ENCODE results near the gene RNF212.

The RNF212 gene

GRCh38 chr4:1094336-1094690, 19.1 kb downstream of the RNF212 start:
- TF ChIP-seq CTCF (IDR thresholded peaks at IDR 0.05; ENCODE audit: extremely low read depth, missing control alignments), result no peak
- DNase-seq (ENCODE audit: low spot score), result no peak

DNA sequence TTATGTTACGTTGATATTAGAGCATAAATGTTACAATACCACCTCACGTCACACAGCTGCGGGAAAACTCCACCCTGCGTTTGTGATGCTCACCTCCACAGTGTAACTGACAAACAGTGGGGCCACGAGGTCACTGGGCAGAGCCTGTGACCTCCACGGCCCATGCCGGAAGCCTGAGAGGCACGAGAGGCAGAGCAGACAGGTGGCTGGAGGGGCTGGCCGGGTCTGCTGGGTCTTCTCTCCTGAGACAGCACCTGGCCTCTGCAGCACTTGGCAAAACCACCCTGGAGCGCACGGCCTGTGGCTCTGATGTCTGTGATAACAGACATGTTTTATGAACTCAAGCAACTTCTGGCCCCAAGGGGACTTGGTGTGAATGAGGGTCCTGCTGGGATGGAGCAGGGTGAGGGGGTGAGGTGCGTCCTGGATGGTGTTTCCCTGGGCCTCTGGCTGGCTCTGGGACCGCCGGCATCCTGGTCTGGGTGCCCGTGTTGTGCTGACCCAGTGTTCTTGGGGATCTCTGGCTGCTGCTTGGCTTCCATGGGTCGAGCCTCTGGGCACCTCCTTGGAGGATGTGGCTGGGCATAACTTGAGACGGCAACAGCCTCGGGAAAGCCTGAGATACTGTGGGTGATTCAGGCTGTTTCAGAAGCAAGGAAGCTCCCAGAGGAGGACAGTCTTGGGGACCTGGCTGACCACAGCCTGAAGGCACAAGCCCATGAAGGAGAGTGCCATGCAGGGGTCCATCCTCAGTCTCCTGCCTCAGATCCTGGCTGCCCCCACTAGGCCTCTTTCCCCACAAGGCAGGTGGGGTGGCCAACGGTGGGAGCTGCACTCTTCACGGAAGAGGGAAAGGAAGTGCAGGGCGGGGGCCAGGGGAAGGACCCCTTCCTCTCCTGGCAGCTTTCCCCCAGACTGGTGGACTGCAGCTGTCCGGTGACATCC, 19.7 kb downstream of the RNF212 start:
- no peak for TF ChIP-seq CTCF (IDR thresholded peaks at IDR 0.05; ENCODE audit: extremely low read depth, missing control alignments)
- no peak for DNase-seq (ENCODE audit: low spot score)

- no peak for DNase-seq (ENCODE audit: low spot score)
- no peak for TF ChIP-seq CTCF (IDR thresholded peaks at IDR 0.05; ENCODE audit: extremely low read depth, missing control alignments)
Measured at GRCh38 chr4:1092983-1093361, 20.4 kb downstream of the RNF212 start.

DNA sequence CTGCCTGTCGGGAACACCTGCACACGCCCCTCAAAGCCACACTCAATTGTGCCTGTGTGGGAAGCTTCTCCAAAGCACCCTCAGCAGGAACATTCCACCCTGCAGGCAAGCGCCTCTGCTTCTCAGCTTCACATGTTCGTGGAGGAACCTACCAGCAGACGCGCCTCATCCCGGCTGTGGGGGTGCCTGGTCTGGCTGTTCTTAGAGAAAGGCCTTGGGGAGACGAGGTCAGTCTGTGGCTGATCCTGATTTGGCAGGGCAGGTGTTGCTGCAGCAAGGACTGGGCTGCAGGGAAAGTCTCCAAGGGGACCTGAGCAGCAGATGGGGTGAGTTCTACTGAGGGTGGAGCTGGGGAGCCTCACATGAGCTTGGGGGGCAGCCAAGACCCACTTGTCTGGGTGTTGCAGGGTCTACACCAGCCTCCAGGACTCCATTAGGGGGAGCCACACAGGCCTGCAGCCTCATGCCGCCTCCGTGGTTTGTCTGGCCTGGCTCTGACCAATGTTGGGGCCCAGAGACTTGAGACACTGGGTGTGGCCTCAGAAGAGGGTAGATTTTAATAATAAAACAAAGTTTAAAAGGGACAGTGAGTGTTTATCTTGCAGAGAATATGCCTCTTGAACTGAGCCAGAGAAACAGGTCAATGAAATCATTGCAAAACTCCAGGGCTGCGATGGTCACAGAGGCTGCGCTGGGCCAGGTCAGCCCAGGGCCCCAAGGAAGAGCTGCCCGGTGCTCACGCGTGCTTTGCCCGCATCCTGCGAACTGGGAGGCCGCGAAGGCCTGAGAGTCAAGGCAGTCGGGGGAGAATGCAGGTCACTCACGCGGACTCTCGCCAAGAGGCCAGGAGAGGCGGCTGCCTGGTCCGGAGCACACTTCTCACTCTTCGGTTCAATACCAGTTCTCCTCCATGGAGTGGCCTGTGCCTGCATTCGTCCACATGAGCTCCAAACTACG, 21.1 kb downstream of the RNF212 start:
- no peak for DNase-seq (ENCODE audit: low spot score)
- peak; percentile 5 for TF ChIP-seq CTCF (IDR thresholded peaks at IDR 0.05; ENCODE audit: extremely low read depth, missing control alignments)

- DNase-seq (ENCODE audit: low spot score), result no peak
- no peak for TF ChIP-seq CTCF (IDR thresholded peaks at IDR 0.05; ENCODE audit: extremely low read depth, missing control alignments)
Measured at GRCh38 chr4:1091561-1091995, 21.8 kb downstream of the RNF212 start.

DNA sequence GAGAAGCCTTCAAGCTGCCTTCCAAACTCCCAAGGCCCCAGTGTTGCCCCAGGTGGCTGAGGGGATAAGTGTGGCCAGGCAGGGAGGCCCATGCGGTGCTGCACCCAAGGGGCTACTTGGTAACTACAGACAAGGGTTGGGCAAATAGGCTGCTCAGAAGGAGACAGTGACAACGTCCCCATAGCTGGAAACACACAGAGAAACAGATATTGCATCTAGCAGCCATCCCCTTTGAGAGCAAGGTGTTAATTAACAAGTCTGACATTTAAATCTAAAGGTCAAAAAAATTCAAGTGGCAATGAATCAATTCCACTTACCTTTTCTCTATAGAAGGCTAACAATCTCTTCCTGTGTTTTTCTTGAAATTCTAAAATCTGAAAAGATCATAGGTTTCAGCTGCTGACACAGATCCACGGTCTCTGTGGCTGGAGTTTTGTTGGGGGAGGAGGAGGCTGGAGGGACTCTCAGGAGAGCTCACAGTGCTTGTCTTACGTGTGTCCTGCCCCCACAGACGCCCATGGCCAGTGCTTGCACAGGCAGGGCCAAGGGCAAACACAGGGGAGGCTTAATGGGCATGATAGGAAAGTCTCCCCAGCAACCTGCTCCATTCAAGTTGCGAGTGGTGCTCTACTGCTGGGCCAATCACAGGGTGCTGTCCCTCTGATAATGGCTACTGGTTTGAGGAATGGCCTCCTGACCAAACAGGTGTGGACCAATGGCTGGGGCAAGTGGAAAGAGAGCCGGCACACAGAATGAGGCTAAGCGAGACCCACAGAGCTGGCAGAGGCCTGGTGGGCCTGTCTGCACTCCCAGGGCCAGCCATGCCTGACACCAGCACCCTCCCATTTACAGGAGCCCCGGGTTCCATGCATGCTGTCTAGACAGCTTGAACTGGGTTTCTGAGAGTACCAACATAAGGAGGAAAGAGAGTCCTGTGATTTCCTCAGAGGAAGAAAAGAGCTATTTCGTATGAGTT, 22.6 kb downstream of the RNF212 start:
- TF ChIP-seq CTCF (IDR thresholded peaks at IDR 0.05; ENCODE audit: extremely low read depth, missing control alignments), result no peak
- DNase-seq (ENCODE audit: low spot score), result no peak
